Activated CD8-positive, alpha-beta T cell treated with anti-CD3 and anti-CD28 coated beads for 36 hours (primary cell): ENCODE data around the gene CCDC171. TPM values are rescaled to one million over a fixed set of nuclear protein-coding genes. Genes with fewer than 3 reads are reported as not detected.

Source experiments
- ATAC-seq: fragments of 200-7000 bp; cut with Tn5 transposase; one replicate; pipeline ENCODE4 v1.10.0; 2021; ENCODE audit warnings: mild to moderate bottlenecking, moderate library complexity
- CTCF ChIA-PET: fragments of 350-600 bp; sonication (Branson Sonifier 250); formaldehyde crosslinking; loops from one replicate; lab custom pipeline; 2021; ENCODE audit warnings: antibody characterized with exemption; lab: Charles Lee
- POLR2A ChIA-PET: fragments of 350-600 bp; sonication (Branson Sonifier 250); formaldehyde crosslinking; loops from one replicate; lab custom pipeline; 2021; ENCODE audit warnings: antibody characterized with exemption; lab: Charles Lee
- DNase-seq: peaks from one replicate; pipeline ENCODE4 v3.0.0-alpha.2; 2020
- H3K27ac Mint-ChIP-seq: one replicate; pipeline ENCODE4 v1.8.0; 2021; ENCODE audit warnings: mild to moderate bottlenecking, mixed read lengths
- H3K27me3 Mint-ChIP-seq: one replicate; pipeline ENCODE4 v1.8.0; 2021; ENCODE audit warnings: mixed read lengths
- H3K36me3 Mint-ChIP-seq: one replicate; pipeline ENCODE4 v1.8.0; 2021; ENCODE audit warnings: low read depth, mixed read lengths
- H3K4me1 Mint-ChIP-seq: one replicate; pipeline ENCODE4 v1.8.0; 2021; ENCODE audit warnings: low read depth, mixed read lengths
- H3K4me3 Mint-ChIP-seq: one replicate; pipeline ENCODE4 v1.8.0; 2021; ENCODE audit warnings: mild to moderate bottlenecking, moderate library complexity, mixed read lengths
- H3K9me3 Mint-ChIP-seq: one replicate; pipeline ENCODE4 v1.8.0; 2021; ENCODE audit warnings: mixed read lengths
- CTCF ChIP-seq: fragments of 200-600 bp; IDR thresholded peaks from one replicate; pipeline ENCODE4 v1.8.0; 2022; ENCODE audit warnings: antibody characterized with exemption, mild to moderate bottlenecking
- intact Hi-C: fragments of 100-400 bp; cut with micrococcal nuclease; formaldehyde crosslinking; loops from one replicate; pipeline ENCODE4 v1.10.0; 2022
- total RNA-seq, 2 experiments: library from RNA; stranded (reverse); gene quantifications; one replicate each; pipeline ENCODE4 v1.2.3, GENCODE V29; 2021

Gene CCDC171
- total RNA-seq, 2 experiments from 2014 or later = 2.1 to 2.3 TPM

- H3K4me3 Mint-ChIP-seq = no peak overlapping the region
- POLR2A ChIA-PET = no interaction called here
- ATAC-seq (no peak), DNase-seq (no peak)
- H3K27me3 Mint-ChIP-seq = no peaks in the 10 kb centered on the region
- H3K9me3 Mint-ChIP-seq = no peaks in the 10 kb centered on the region
- CTCF ChIA-PET = no interaction called here
- no peaks in the 10 kb centered on the region for H3K4me1 Mint-ChIP-seq
- TF ChIP-seq CTCF = no peak
- H3K36me3 Mint-ChIP-seq = peaks cover 6% of the 10 kb centered on the region
- intact Hi-C loops = no loop called here
- no peak overlapping the region for H3K27ac Mint-ChIP-seq
These were observed 69.6 kb downstream of the CCDC171 start for GRCh38 chr9:15622318-15622971.

GRCh38 chr9:15635752-15636151 lies 82.9 kb downstream of the CCDC171 start:
- DNase-seq (no peak), ATAC-seq (no peak)
- H3K27me3 Mint-ChIP-seq = no peaks in the 10 kb centered on the region
- H3K27ac Mint-ChIP-seq = no peak overlapping the region
- CTCF ChIA-PET = interaction anchor here (1.3 kb wide), 1 partner anchor 29 kb away, joined by 3 read pairs; no protein-coding TSS in a partner anchor
- H3K36me3 Mint-ChIP-seq = no peaks in the 10 kb centered on the region
- intact Hi-C loops = no loop called here
- H3K4me3 Mint-ChIP-seq = no peak overlapping the region
- POLR2A ChIA-PET = interaction anchor here (0.6 kb wide), 1 partner anchor 246 kb away, joined by 3 read pairs; no protein-coding TSS in a partner anchor
- no peak for TF ChIP-seq CTCF
- H3K9me3 Mint-ChIP-seq = no peaks in the 10 kb centered on the region
- H3K4me1 Mint-ChIP-seq = no peaks in the 10 kb centered on the region

- TF ChIP-seq CTCF = no peak
- Mint-ChIP-seq H3K36me3 (no peaks in the 10 kb centered on the region), H3K27me3 (no peaks in the 10 kb centered on the region), H3K27ac (no peak overlapping the region), H3K4me3 (no peak overlapping the region), H3K9me3 (no peaks in the 10 kb centered on the region), H3K4me1 (no peaks in the 10 kb centered on the region)
- ChIA-PET POLR2A (no interaction called here), CTCF (no interaction called here)
- no peak for ATAC-seq
- intact Hi-C loops = no loop called here
- DNase-seq = no peak
These were observed 87.3 kb downstream of the CCDC171 start for GRCh38 chr9:15640121-15640520.

- POLR2A ChIA-PET = no interaction called here
- ATAC-seq = no peak
- Mint-ChIP-seq H3K4me3 (no peak overlapping the region), H3K9me3 (peaks cover 3% of the 10 kb centered on the region), H3K27me3 (no peaks in the 10 kb centered on the region), H3K27ac (no peak overlapping the region), H3K36me3 (no peaks in the 10 kb centered on the region), H3K4me1 (no peaks in the 10 kb centered on the region)
- TF ChIP-seq CTCF = no peak
- no peak for DNase-seq
- CTCF ChIA-PET = interaction anchor here (0.7 to 1.3 kb wide), 3 partner anchors 23 to 505 kb away, joined by 3 to 4 read pairs (median 3); no protein-coding TSS in a partner anchor
- intact Hi-C loops = no loop called here
These were observed 88.4 kb downstream of the CCDC171 start for GRCh38 chr9:15641291-15641690.

GRCh38 chr9:15642369-15642962 lies 89.6 kb downstream of the CCDC171 start:
- CTCF ChIA-PET = no interaction called here

More at GRCh38 chr9:15642369-15642962, 89.6 kb downstream of the CCDC171 start:
- POLR2A ChIA-PET = interaction anchor here (0.6 kb wide), 1 partner anchor 166 kb away, joined by 3 read pairs; no protein-coding TSS in a partner anchor
- Mint-ChIP-seq H3K27me3 (no peaks in the 10 kb centered on the region), H3K4me3 (no peak overlapping the region), H3K27ac (no peak overlapping the region), H3K36me3 (no peaks in the 10 kb centered on the region), H3K9me3 (peaks cover 5% of the 10 kb centered on the region), H3K4me1 (no peaks in the 10 kb centered on the region)
- DNase-seq (no peak), ATAC-seq (no peak)
- peak; percentile 66 for TF ChIP-seq CTCF
- intact Hi-C loops = no loop called here
